CD14-positive monocyte (primary cell): ENCODE data around the gene DSCAML1. TPM values are rescaled to one million over a fixed set of nuclear protein-coding genes. Genes with fewer than 3 reads are reported as not detected.

Experiments used
- DNase-seq, 3 donors: peaks; one replicate each; pipeline ENCODE4 v3.0.0-alpha.2; 2011 to 2022
- H2AFZ ChIP-seq: 2 replicates; pipeline ENCODE4 v1.6.0; 2012; ENCODE audit warnings: mild to moderate bottlenecking, low read depth, low read length, inconsistent platforms; ENCODE audit not compliant: insufficient read depth, poor library complexity, severe bottlenecking
- H3K27ac ChIP-seq, 2 donors: 1 replicate in 1 of 2; 2 replicates in 1 of 2; pipeline ENCODE4 v1.5.1; 2012 to 2013; ENCODE audit warnings: low read length in 2 of 2, control low read depth in 1 of 2, inconsistent platforms in 1 of 2, low read depth in 1 of 2, mild to moderate bottlenecking in 1 of 2
- H3K27me3 ChIP-seq, 2 donors: one replicate each; pipeline versions ENCODE4 v1.6.0 to v1.6.1; 2011 to 2013; ENCODE audit warnings: low read length in 2 of 2; ENCODE audit not compliant: control insufficient read depth in 2 of 2, insufficient read depth in 2 of 2
- H3K36me3 ChIP-seq, 2 donors: replicated peaks in 1 of 2; 1 replicate in 1 of 2; 2 replicates in 1 of 2; pipeline versions ENCODE4 v1.5.1 to v1.6.1; 2012 to 2013; ENCODE audit warnings: low read length in 2 of 2, control low read depth in 1 of 2, inconsistent platforms in 1 of 2, mild to moderate bottlenecking in 1 of 2; ENCODE audit not compliant: insufficient read depth in 2 of 2, control insufficient read depth in 1 of 2
- H3K4me1 ChIP-seq, 2 donors: 1 replicate in 1 of 2; 2 replicates in 1 of 2; pipeline versions ENCODE4 v1.5.1 to v1.6.1; 2012 to 2013; ENCODE audit warnings: low read length in 2 of 2, control low read depth in 1 of 2, inconsistent platforms in 1 of 2, mild to moderate bottlenecking in 1 of 2, moderate library complexity in 1 of 2; ENCODE audit not compliant: insufficient read depth in 2 of 2, control insufficient read depth in 1 of 2
- H3K4me2 ChIP-seq: replicated peaks from 2 replicates; pipeline ENCODE3; 2012; ENCODE audit warnings: low read length, moderate library complexity, mild to moderate bottlenecking; ENCODE audit not compliant: poor library complexity, severe bottlenecking; ENCODE audit errors: extremely low read depth
- H3K4me3 ChIP-seq, 3 experiments: fragments of 200-600 bp in 1 of 3; sonication (generic) in 1 of 3; replicated peaks in 1 of 3; 1 replicate in 2 of 3; 2 replicates in 1 of 3; pipeline ENCODE4 v1.5.1; 2011 to 2013; ENCODE audit warnings: low read length in 3 of 3, mild to moderate bottlenecking in 3 of 3, control low read depth in 2 of 3, low read depth in 2 of 3, inconsistent platforms in 1 of 3, moderate library complexity in 1 of 3
- H3K79me2 ChIP-seq: 2 replicates; pipeline ENCODE4 v1.6.0; 2012; ENCODE audit warnings: mild to moderate bottlenecking, control low read depth, inconsistent platforms, low read length, moderate library complexity; ENCODE audit not compliant: insufficient read depth
- H3K9ac ChIP-seq: 2 replicates; pipeline ENCODE4 v1.6.0; 2017; ENCODE audit warnings: low read length, mild to moderate bottlenecking; ENCODE audit not compliant: insufficient read depth, poor library complexity, severe bottlenecking
- H3K9me3 ChIP-seq, 2 donors: replicated peaks in 1 of 2; 1 replicate in 1 of 2; 2 replicates in 1 of 2; pipeline versions ENCODE4 v1.5.1 to v1.6.1; 2012 to 2013; ENCODE audit warnings: low read length in 2 of 2, control low read depth in 1 of 2; ENCODE audit not compliant: control insufficient read depth in 1 of 2, insufficient read depth in 1 of 2
- H4K20me1 ChIP-seq: 2 replicates; pipeline ENCODE4 v1.6.0; 2012; ENCODE audit warnings: mild to moderate bottlenecking, low read length, control low read depth, moderate library complexity; ENCODE audit not compliant: insufficient read depth
- H3K27ac Mint-ChIP-seq, 7 donors: one replicate each; pipeline ENCODE4 v1.8.0; 2020; ENCODE audit warnings: mild to moderate bottlenecking in 7 of 7, mixed read lengths in 7 of 7, moderate library complexity in 6 of 7, inconsistent platforms in 2 of 7
- H3K27me3 Mint-ChIP-seq, 3 donors: one replicate each; pipeline ENCODE4 v1.8.0; 2021 to 2022; ENCODE audit warnings: low read depth in 3 of 3, mild to moderate bottlenecking in 3 of 3, mixed read lengths in 3 of 3, moderate library complexity in 3 of 3, inconsistent platforms in 1 of 3
- H3K36me3 Mint-ChIP-seq, 2 donors: one replicate each; pipeline ENCODE4 v1.8.0; 2020; ENCODE audit warnings: mixed read lengths in 2 of 2, inconsistent platforms in 1 of 2, mild to moderate bottlenecking in 1 of 2
- H3K4me1 Mint-ChIP-seq: one replicate; pipeline ENCODE4 v1.8.0; 2020; ENCODE audit warnings: mild to moderate bottlenecking, mixed read lengths
- H3K4me3 Mint-ChIP-seq, 2 donors: one replicate each; pipeline ENCODE4 v1.8.0; 2020; ENCODE audit warnings: mild to moderate bottlenecking in 2 of 2, mixed read lengths in 2 of 2, moderate library complexity in 1 of 2
- H3K9me3 Mint-ChIP-seq, 7 donors: one replicate each; pipeline ENCODE4 v1.8.0; 2020 to 2022; ENCODE audit warnings: mixed read lengths in 7 of 7, mild to moderate bottlenecking in 6 of 7, moderate library complexity in 6 of 7, inconsistent platforms in 2 of 7
- CTCF ChIP-seq: fragments of 200-600 bp; IDR thresholded peaks from one replicate; pipeline ENCODE4 v1.8.0; 2022; ENCODE audit warnings: antibody characterized with exemption, mild to moderate bottlenecking
- WGBS: methylation state at CpG from one replicate; pipeline ENCODE4 v1.1.5; 2013; ENCODE audit warnings: missing lambda C conversion rate; ENCODE audit not compliant: insufficient coverage; 5-methylcytosine and 5-hydroxymethylcytosine counted together
- intact Hi-C, 2 donors: fragments of 100-400 bp; cut with micrococcal nuclease; formaldehyde crosslinking; loops; one replicate each; pipeline versions ENCODE4 v1.15.0 to v1.15.1; 2023
- polyA plus RNA-seq, 3 donors: library from polyadenylated mRNA; depleted of rRNA in 1 of 3; unstranded in 2 of 3; stranded (reverse) in 1 of 3; fragments of 300-500 nt in 2 of 3; fragments of >200 nt in 1 of 3; fragmentation: Illumina TruSeq in 2 of 3; gene quantifications; 1 replicate in 2 of 3; 2 replicates in 1 of 3; pipeline ENCODE4 v1.2.3, GENCODE V29; 2012 to 2021

Gene DSCAML1
- polyA plus RNA-seq, 3 donors: not detected

- Histone ChIP-seq H3K4me3 (no peak overlapping the region), H3K4me1 (no peaks in the 10 kb centered on the region), H3K9ac (no peak overlapping the region), H3K79me2 (no peaks in the 10 kb centered on the region), H3K27me3 (no peaks in the 10 kb centered on the region), H3K9me3 (no peaks in the 10 kb centered on the region), H3K27ac (no peak overlapping the region), H3K4me2 (no peak overlapping the region), H4K20me1 (no peaks in the 10 kb centered on the region), H2AFZ (no peak overlapping the region), H3K36me3 (no peaks in the 10 kb centered on the region)
- TF ChIP-seq CTCF: no peak
- Mint-ChIP-seq H3K27ac (no peak overlapping the region), H3K36me3 (no peaks in the 10 kb centered on the region), H3K4me1 (peaks cover 5% of the 10 kb centered on the region), H3K9me3 (peaks cover 0 to 6% (median 0%) of the 10 kb centered on the region in 7 donors), H3K27me3 (peaks cover 2 to 5% (median 4%) of the 10 kb centered on the region in 3 donors), H3K4me3 (no peak overlapping the region)
- intact Hi-C loops: no loop called here
- WGBS: 95% methylated on average over 8 of the region's 8 CpGs
- no peak for DNase-seq
Observed at GRCh38 chr11:117573326-117573725, 223.7 kb downstream of the DSCAML1 start.

GRCh38 chr11:117572671-117573070, 224.3 kb downstream of the DSCAML1 start:
- TF ChIP-seq CTCF: no peak
- no peaks in the 10 kb centered on the region for H3K36me3 Mint-ChIP-seq
- peaks cover 5% of the 10 kb centered on the region for H3K4me1 Mint-ChIP-seq
- WGBS: 94% methylated on average over 3 of the region's 5 CpGs
- H3K9ac ChIP-seq: no peak overlapping the region
- H3K4me2 ChIP-seq: no peak overlapping the region
- no peak for DNase-seq
- H3K9me3 ChIP-seq: no peaks in the 10 kb centered on the region
- H3K36me3 ChIP-seq: no peaks in the 10 kb centered on the region
- H4K20me1 ChIP-seq: no peaks in the 10 kb centered on the region
- H3K9me3 Mint-ChIP-seq: peaks cover 0 to 3% (median 0%) of the 10 kb centered on the region in 7 donors
- no peaks in the 10 kb centered on the region for H3K4me1 ChIP-seq
- peaks cover 0 to 4% (median 3%) of the 10 kb centered on the region in 3 donors for H3K27me3 Mint-ChIP-seq
- H3K27me3 ChIP-seq: no peaks in the 10 kb centered on the region
- no peaks in the 10 kb centered on the region for H3K79me2 ChIP-seq
- no peak overlapping the region for H3K27ac Mint-ChIP-seq
- intact Hi-C loops: no loop called here
- no peak overlapping the region for H2AFZ ChIP-seq
- H3K4me3 ChIP-seq: no peak overlapping the region
- H3K27ac ChIP-seq: no peak overlapping the region
- H3K4me3 Mint-ChIP-seq: no peak overlapping the region
